ENCODE data around the gene H3-3A.

H3-3A gene

GRCh38 chr1:226054519-226055327 is 7.8 kb upstream of the H3-3A start:
- DNase-seq (ENCODE audit: low read depth in 2 of 2) = no peak

GRCh38 chr1:226059709-226060108 is 2.8 kb upstream of the H3-3A start:
- no peak for DNase-seq (ENCODE audit: low read depth in 2 of 2)

GRCh38 chr1:226060427-226060826 is 2.1 kb upstream of the H3-3A start:
- DNase-seq (ENCODE audit: low read depth in 2 of 2) = no peak

GRCh38 chr1:226061068-226061840 is 1.3 kb upstream of the H3-3A start:
- no peak for DNase-seq (ENCODE audit: low read depth in 2 of 2)

- peak in 1 of 2 donors; percentile 37 for DNase-seq (ENCODE audit: low read depth in 2 of 2)
Measured at GRCh38 chr1:226061841-226062557, 517 bp upstream of the H3-3A start.

GRCh38 chr1:226063224-226063976 is 884 bp downstream of the H3-3A start:
- DNase-seq (ENCODE audit: low read depth in 2 of 2) = peak; percentile 15 to 23

GRCh38 chr1:226063977-226064815 is 1.7 kb downstream of the H3-3A start:
- no peak for DNase-seq (ENCODE audit: low read depth in 2 of 2)

- DNase-seq (ENCODE audit: low read depth in 2 of 2) = no peak
Measured at GRCh38 chr1:226064816-226065248, 2.3 kb downstream of the H3-3A start.

DNA sequence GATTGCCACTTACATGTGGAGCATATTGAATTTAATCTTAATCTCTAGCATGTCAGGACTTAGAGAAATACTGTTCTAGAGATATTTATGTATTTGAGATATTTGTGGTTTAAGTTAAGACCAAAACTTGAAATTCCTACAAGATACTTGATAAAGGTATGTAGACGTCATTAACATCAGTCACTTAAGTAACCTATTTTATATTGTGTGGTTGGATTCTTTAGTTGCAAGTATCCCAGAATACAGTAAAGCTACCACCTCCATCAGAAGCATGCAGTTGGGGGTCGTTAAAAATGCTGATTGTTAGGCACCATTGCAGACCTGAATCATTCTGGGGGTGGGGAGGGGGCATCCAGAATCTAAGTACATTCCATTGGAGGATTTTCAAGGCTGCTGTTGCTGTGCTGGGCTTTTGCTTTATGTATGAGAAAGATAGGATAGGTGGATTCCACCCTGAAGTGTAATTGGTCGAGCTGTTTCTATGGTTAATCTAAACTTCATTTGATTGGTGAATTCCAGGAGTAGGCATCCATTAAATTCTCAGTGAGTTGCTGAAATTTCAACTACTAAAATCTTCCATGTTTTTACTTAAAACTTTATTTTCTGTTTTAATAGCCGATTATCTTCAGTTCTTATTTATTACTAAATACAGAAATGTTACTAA is 4.0 kb downstream of the H3-3A start:
- DNase-seq (ENCODE audit: low read depth in 2 of 2) = no peak

- no peak for DNase-seq (ENCODE audit: low read depth in 2 of 2)
Measured at GRCh38 chr1:226069811-226070489, 7.4 kb downstream of the H3-3A start.

GRCh38 chr1:226072347-226072746 is 9.8 kb downstream of the H3-3A start:
- no peak for DNase-seq (ENCODE audit: low read depth in 2 of 2)

- DNase-seq (ENCODE audit: low read depth in 2 of 2) = no peak
Measured at GRCh38 chr1:226073184-226073950, 10.9 kb downstream of the H3-3A start.

GRCh38 chr1:226074046-226074445 is 11.5 kb downstream of the H3-3A start:
- DNase-seq (ENCODE audit: low read depth in 2 of 2) = no peak

GRCh38 chr1:226076378-226076777 is 13.9 kb downstream of the H3-3A start:
- no peak for DNase-seq (ENCODE audit: low read depth in 2 of 2)

DNA sequence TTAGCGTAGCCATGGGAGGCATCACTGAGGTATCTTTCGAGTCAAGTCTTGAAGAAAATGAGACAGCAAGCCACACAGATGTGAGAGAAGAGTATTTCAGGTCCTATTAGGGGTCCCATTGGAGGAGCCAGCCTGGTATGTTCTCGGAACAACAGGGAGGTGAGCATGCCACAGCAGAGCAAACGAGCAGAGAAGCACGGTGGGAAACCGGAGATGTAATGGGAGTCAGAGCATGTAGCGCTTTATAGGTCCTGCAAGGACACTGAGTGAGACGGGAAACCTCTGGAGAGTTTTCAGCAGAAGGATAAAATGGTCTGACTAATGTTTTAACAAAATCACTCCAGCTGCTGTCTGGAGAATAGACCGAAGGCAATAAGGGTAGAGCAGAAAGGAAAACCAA is 15.9 kb downstream of the H3-3A start:
- DNase-seq (ENCODE audit: low read depth in 2 of 2) = no peak

DNA sequence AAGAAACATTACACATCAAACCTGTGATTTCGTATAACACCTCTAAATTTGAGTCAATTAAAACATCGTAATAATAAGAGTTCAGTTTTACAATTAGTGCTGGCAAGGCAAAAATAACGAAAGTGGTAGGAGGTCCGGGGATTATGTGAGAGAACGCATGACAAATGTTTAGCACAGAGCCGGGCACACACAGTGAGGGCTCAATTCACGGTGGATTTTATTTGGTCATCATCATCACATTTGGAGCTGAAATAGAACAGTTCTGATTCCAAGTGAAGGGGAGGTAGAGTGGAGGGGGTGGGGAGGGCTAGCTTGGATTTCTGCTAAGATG is 20.0 kb downstream of the H3-3A start:
- no peak for DNase-seq (ENCODE audit: low read depth in 2 of 2)

- DNase-seq (ENCODE audit: low read depth in 2 of 2) = no peak
Measured at GRCh38 chr1:226082959-226083301, 20.4 kb downstream of the H3-3A start.

- peak; percentile 89 to 92 for DNase-seq (ENCODE audit: low read depth in 2 of 2)
Measured at GRCh38 chr1:226083302-226084101, 21.0 kb downstream of the H3-3A start.

Data from stimulated activated CD8-positive, alpha-beta memory T cell treated with anti-CD3 and anti-CD28 coated beads, Interleukin-2, amount 100 ng/mL, for 48 hours (primary cell).